Right lobe of liver (tissue), 4 donors: Measurements from ENCODE around the gene C8B.

Experiments used
- CTCF ChIP-seq, 4 donors: fragments of 200-600 bp in 3 of 4; fragments of 450-650 bp in 1 of 4; IDR thresholded peaks; one replicate each; pipeline versions ENCODE4 v1.5.1 to v1.8.0; 2016 to 2022; ENCODE audit warnings: antibody characterized with exemption in 4 of 4, mild to moderate bottlenecking in 2 of 4
- POLR2A ChIP-seq: fragments of 450-650 bp; IDR thresholded peaks from one replicate; pipeline ENCODE4 v1.6.1; 2017; ENCODE audit warnings: antibody characterized with exemption, mild to moderate bottlenecking
- donor health status: DM: no; HTN: no; CAD: no.
- donor health status: DM: no; HTN: no; CAD: no.
- donor health status: DM: no; HTN: yes; CAD: no.

GRCh38 chr1:56975446-56975845, 9.6 kb upstream of the C8B start:
- TF ChIP-seq CTCF (IDR thresholded peaks at IDR 0.05) (no peak), POLR2A (no peak)
